ENCODE results near the gene SYK.

The SYK gene

DNA sequence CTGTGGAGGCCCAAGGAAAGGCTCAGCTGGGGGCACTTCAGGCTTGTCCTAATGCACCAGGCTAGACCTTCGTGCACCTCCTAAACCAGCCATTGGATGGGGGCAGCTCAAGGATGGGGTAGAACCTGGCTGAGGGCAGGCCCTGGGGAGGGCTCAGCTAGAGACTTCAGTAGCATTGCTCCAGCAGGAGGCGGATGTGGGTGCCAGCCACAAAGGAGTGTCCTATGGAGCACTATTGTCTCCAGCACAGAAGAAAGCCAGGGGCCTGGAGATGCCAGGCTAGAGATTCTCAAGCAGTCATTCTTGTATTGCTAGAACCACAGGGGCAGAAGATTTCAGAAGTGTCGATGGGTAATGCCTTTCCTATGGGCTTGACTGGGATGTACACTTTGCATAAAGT lies 131.8 kb downstream of the SYK start:
- TF ChIP-seq, protein P1, sequence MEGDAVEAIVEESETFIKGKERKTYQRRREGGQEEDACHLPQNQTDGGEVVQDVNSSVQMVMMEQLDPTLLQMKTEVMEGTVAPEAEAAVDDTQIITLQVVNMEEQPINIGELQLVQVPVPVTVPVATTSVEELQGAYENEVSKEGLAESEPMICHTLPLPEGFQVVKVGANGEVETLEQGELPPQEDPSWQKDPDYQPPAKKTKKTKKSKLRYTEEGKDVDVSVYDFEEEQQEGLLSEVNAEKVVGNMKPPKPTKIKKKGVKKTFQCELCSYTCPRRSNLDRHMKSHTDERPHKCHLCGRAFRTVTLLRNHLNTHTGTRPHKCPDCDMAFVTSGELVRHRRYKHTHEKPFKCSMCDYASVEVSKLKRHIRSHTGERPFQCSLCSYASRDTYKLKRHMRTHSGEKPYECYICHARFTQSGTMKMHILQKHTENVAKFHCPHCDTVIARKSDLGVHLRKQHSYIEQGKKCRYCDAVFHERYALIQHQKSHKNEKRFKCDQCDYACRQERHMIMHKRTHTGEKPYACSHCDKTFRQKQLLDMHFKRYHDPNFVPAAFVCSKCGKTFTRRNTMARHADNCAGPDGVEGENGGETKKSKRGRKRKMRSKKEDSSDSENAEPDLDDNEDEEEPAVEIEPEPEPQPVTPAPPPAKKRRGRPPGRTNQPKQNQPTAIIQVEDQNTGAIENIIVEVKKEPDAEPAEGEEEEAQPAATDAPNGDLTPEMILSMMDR (IDR thresholded peaks at IDR 0.05; ENCODE audit: low read depth, low read length, missing control alignments) = no peak
- in situ Hi-C loops (cut with HindIII; ENCODE audit: low pct_ligation_motif_present, low sequenced_read_pairs) = no loop called here

DNA sequence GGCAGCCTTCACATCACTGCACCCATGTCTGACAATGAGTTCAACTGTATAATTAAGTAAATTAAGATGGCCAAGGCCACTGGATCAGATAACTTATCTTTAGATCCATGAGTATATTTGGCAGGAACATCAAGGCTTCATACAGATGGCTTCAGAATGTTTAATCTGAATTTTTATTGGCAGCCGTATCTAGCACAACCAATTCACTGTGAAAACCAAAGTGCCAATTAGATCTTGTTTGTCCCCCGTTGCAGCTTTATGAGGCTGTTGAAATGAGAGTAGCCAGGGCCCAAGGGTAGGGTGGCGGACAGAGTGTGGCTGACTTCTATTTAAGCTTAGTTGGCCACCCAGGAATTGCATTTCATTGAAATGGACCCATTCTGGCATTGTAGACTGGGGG lies 137.7 kb downstream of the SYK start:
- TF ChIP-seq, protein P1 (IDR thresholded peaks at IDR 0.05; ENCODE audit: low read depth, low read length, missing control alignments) = no peak
- Histone ChIP-seq H3K36me3 (replicated peaks) (no peaks in the 10 kb centered on the region), H3K27ac (no peak overlapping the region), H3K4me3 (ENCODE audit: low read depth, low read length) (no peak overlapping the region), H3K27me3 (replicated peaks) (no peaks in the 10 kb centered on the region)
- in situ Hi-C loops (cut with HindIII; ENCODE audit: low pct_ligation_motif_present, low sequenced_read_pairs) = no loop called here
- DNase-seq = no peak

More for the DNA sequence above, 131.8 kb downstream of the SYK start:
- Histone ChIP-seq H3K4me3 (ENCODE audit: low read depth, low read length) (no peak overlapping the region), H3K27me3 (replicated peaks) (no peaks in the 10 kb centered on the region), H3K27ac (no peak overlapping the region), H3K36me3 (replicated peaks) (no peaks in the 10 kb centered on the region)
- DNase-seq = no peak

DNA sequence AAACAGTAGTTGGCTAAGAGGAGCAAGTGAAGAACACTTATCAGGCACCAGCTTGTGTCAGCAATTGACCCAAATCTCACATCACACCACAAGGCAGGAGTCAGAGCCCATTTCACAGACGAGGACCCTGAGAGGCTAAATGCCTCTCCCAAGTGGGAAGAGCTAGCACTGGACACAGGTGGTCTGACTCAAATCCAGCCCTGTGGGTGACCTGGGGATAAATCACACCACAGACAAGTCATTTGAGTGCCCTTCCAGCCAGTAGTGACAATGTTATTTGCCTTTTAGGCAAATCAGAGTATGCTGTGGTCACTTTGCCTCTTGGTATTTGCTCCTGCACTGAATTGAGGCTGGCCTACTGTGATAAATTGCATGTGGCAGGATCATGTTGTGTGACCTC lies 138.7 kb downstream of the SYK start:
- DNase-seq = no peak

GRCh38 chr9:90941661-90942060 lies 140.0 kb downstream of the SYK start:
- no peak for DNase-seq
- Histone ChIP-seq H3K4me3 (ENCODE audit: low read depth, low read length) (no peak overlapping the region), H3K27me3 (replicated peaks) (no peaks in the 10 kb centered on the region), H3K36me3 (replicated peaks) (no peaks in the 10 kb centered on the region), H3K27ac (no peak overlapping the region)
- TF ChIP-seq, protein P1 (IDR thresholded peaks at IDR 0.05; ENCODE audit: low read depth, low read length, missing control alignments) = no peak
- in situ Hi-C loops (cut with HindIII; ENCODE audit: low pct_ligation_motif_present, low sequenced_read_pairs) = no loop called here

More for the DNA sequence above, 138.7 kb downstream of the SYK start:
- Histone ChIP-seq H3K27me3 (replicated peaks) (no peaks in the 10 kb centered on the region), H3K36me3 (replicated peaks) (no peaks in the 10 kb centered on the region), H3K4me3 (ENCODE audit: low read depth, low read length) (no peak overlapping the region), H3K27ac (no peak overlapping the region)
- in situ Hi-C loops (cut with HindIII; ENCODE audit: low pct_ligation_motif_present, low sequenced_read_pairs) = no loop called here
- TF ChIP-seq, protein P1 (IDR thresholded peaks at IDR 0.05; ENCODE audit: low read depth, low read length, missing control alignments) = no peak

DNA sequence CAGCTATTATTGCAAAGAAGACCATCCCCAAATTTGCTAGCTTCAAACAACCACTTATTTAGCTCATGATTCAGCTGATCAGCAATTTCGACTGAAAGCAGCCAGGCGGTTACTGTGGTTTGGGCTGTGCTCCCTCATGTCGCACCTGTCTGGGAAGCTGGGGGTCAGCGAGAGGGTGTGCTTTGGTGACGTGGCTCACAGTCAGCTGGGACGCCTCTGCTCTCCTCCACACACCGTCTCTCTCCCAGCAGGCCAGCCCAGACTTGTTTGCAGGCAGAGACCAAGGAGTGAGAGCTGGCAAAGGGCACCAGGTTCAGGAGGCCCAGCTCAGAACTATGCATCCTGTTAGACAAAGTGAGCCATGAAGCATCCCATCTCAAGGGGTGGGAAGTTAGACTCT lies 140.9 kb downstream of the SYK start:
- TF ChIP-seq, protein P1 (IDR thresholded peaks at IDR 0.05; ENCODE audit: low read depth, low read length, missing control alignments) = no peak
- H3K36me3 ChIP-seq (replicated peaks) = no peaks in the 10 kb centered on the region
- H3K27me3 ChIP-seq (replicated peaks) = no peaks in the 10 kb centered on the region
- in situ Hi-C loops (cut with HindIII; ENCODE audit: low pct_ligation_motif_present, low sequenced_read_pairs) = no loop called here
- H3K4me3 ChIP-seq (ENCODE audit: low read depth, low read length) = no peak overlapping the region
- no peak overlapping the region for H3K27ac ChIP-seq
- no peak for DNase-seq

- DNase-seq = no peak
- Histone ChIP-seq H3K27ac (no peak overlapping the region), H3K4me3 (ENCODE audit: low read depth, low read length) (no peak overlapping the region), H3K36me3 (replicated peaks) (no peaks in the 10 kb centered on the region), H3K27me3 (replicated peaks) (no peaks in the 10 kb centered on the region)
- in situ Hi-C loops (cut with HindIII; ENCODE audit: low pct_ligation_motif_present, low sequenced_read_pairs) = no loop called here
- TF ChIP-seq, protein P1 (IDR thresholded peaks at IDR 0.05; ENCODE audit: low read depth, low read length, missing control alignments) = no peak
Observed at GRCh38 chr9:90943341-90943740, 141.7 kb downstream of the SYK start.

All from brain microvascular endothelial cell (primary cell).